HepG2 (cell line): ENCODE results near the gene CEBPG. TPM values are rescaled to one million over a fixed set of nuclear protein-coding genes. Genes with fewer than 3 reads are reported as not detected.

Experiments
- ATAC-seq: fragments of 200-7000 bp; cut with Tn5 transposase; 3 replicates; pipeline ENCODE4 v1.9.1; 2020; ENCODE audit warnings: mild to moderate bottlenecking, moderate library complexity
- BruUV-seq: library from RNA; stranded (reverse); fragments of 400-500 nt; replicated peaks from 2 replicates; lab custom pipeline; 2021; lab: Mats Ljungman, UMichigan
- CTCF ChIA-PET: fragments of 300-600 bp; formaldehyde crosslinking; extraction: SDS; loops from one replicate; lab custom pipeline; 2021; ENCODE audit warnings: low total read pairs, inconsistent platforms, low intra/inter-chr PET ratio; lab: Yijun Ruan, JAX
- POLR2A ChIA-PET: fragments of 350-600 bp; sonication (Branson Sonifier 250); formaldehyde crosslinking; loops from one replicate; lab custom pipeline; 2020; ENCODE audit warnings: antibody characterized with exemption, inconsistent platforms; lab: Yijun Ruan, JAX
- DNase-seq: peaks from one replicate; pipeline ENCODE4 v3.0.0-alpha.2; 2015; ENCODE audit warnings: low spot score
- FAIRE-seq: peaks from 3 replicates; lab custom pipeline; 2011; peaks lifted over from hg19 to GRCh38; lab: Jason Lieb, UNC
- H2AFZ ChIP-seq: one replicate; pipeline ENCODE4 v1.6.1; 2011; ENCODE audit warnings: low read length, inconsistent platforms
- H3K27ac ChIP-seq: fragments of 300-600 bp; 3 replicates; pipeline ENCODE4 v1.8.0; 2011; ENCODE audit warnings: mixed run types, mild to moderate bottlenecking, mixed read lengths, low read length, inconsistent platforms; ENCODE audit not compliant: insufficient read depth; ENCODE audit errors: extremely low read length
- H3K27me3 ChIP-seq, 2 experiments: fragments of 200-600 bp in 1 of 2; 2 replicates in 1 of 2; 3 replicates in 1 of 2; pipeline versions ENCODE4 v1.6.0 to v1.8.0; 2011; ENCODE audit warnings: low read length in 2 of 2, mild to moderate bottlenecking in 2 of 2, moderate library complexity in 2 of 2, inconsistent platforms in 1 of 2; ENCODE audit not compliant: insufficient read depth in 2 of 2, control insufficient read depth in 1 of 2
- H3K36me3 ChIP-seq, 2 experiments: fragments of 200-600 bp in 1 of 2; replicated peaks in 1 of 2; 2 replicates in 1 of 2; 3 replicates in 1 of 2; pipeline versions ENCODE4 v1.5.1 to v1.8.0; 2011; ENCODE audit warnings: low read length in 2 of 2, inconsistent platforms in 1 of 2; ENCODE audit not compliant: insufficient read depth in 2 of 2, control insufficient read depth in 1 of 2
- H3K4me1 ChIP-seq: 2 replicates; pipeline ENCODE4 v1.5.1; 2012; ENCODE audit warnings: low read length, inconsistent platforms; ENCODE audit not compliant: insufficient read depth
- H3K4me2 ChIP-seq: 2 replicates; pipeline ENCODE4 v1.6.0; 2011; ENCODE audit warnings: low read depth, low read length, inconsistent platforms
- H3K4me3 ChIP-seq, 3 experiments: fragments of 200-600 bp in 1 of 3; sonication (generic), shearing (Covaris generic) in 1 of 3; replicated peaks in 1 of 3; 2 replicates each; pipeline ENCODE4 v1.5.1; 2011 to 2016; ENCODE audit warnings: low read length in 3 of 3, inconsistent platforms in 2 of 3, low read depth in 2 of 3, mild to moderate bottlenecking in 2 of 3, control low read depth in 1 of 3, mixed read lengths in 1 of 3; ENCODE audit not compliant: insufficient read depth in 1 of 3
- H3K79me2 ChIP-seq: one replicate; pipeline ENCODE4 v1.6.1; 2011; ENCODE audit warnings: low read length, inconsistent platforms; ENCODE audit not compliant: insufficient read depth
- H3K9ac ChIP-seq: 2 replicates; pipeline ENCODE4 v1.6.0; 2011; ENCODE audit warnings: mild to moderate bottlenecking, low read depth, low read length, inconsistent platforms; ENCODE audit not compliant: insufficient read depth
- H3K9me3 ChIP-seq: 2 replicates; pipeline ENCODE4 v1.5.1; 2012; ENCODE audit warnings: mild to moderate bottlenecking, low read length
- H4K20me1 ChIP-seq: 2 replicates; pipeline ENCODE4 v1.6.0; 2011; ENCODE audit warnings: inconsistent platforms, mild to moderate bottlenecking, low read length, moderate library complexity; ENCODE audit not compliant: insufficient read depth
- ATAD3A ChIP-seq: sonication (generic); formaldehyde crosslinking; IDR thresholded peaks from 2 replicates; pipeline ENCODE4 v1.4.0; 2020; ENCODE audit warnings: missing genetic modification reagents
- DR1 ChIP-seq: sonication (generic); formaldehyde crosslinking; IDR thresholded peaks from 2 replicates; pipeline ENCODE4 v1.8.0; 2021; ENCODE audit warnings: mild to moderate bottlenecking, missing genetic modification reagents, inconsistent platforms
- MTF2 ChIP-seq: sonication (generic); formaldehyde crosslinking; IDR thresholded peaks from 2 replicates; pipeline ENCODE4 v1.5.0; 2020; ENCODE audit warnings: missing genetic modification reagents, borderline replicate concordance
- PBX3 ChIP-seq: sonication (generic); formaldehyde crosslinking; IDR thresholded peaks from 2 replicates; pipeline ENCODE4 v1.8.1; 2023; ENCODE audit warnings: missing genetic modification reagents, inconsistent platforms, borderline replicate concordance
- SOX5 ChIP-seq: IDR thresholded peaks from 2 replicates; pipeline ENCODE4 v1.6.1; 2016; ENCODE audit warnings: borderline replicate concordance
- TGIF2 ChIP-seq: IDR thresholded peaks from 2 replicates; pipeline ENCODE4 v1.6.1; 2016; ENCODE audit warnings: control low read depth, missing compliant biosample characterization
- ZBTB21 ChIP-seq: sonication (generic); formaldehyde crosslinking; IDR thresholded peaks from 2 replicates; pipeline ENCODE4 v1.4.0; 2020; ENCODE audit warnings: missing genetic modification reagents
- ZBTB7B ChIP-seq: sonication (generic); formaldehyde crosslinking; IDR thresholded peaks from 2 replicates; pipeline ENCODE4 v1.4.0; 2020; ENCODE audit warnings: missing genetic modification reagents
- ZMYM2 ChIP-seq: sonication (generic); formaldehyde crosslinking; IDR thresholded peaks from 2 replicates; pipeline ENCODE4 v1.8.0; 2022; ENCODE audit warnings: mild to moderate bottlenecking, missing genetic modification reagents
- ZNF414 ChIP-seq: sonication (generic); formaldehyde crosslinking; IDR thresholded peaks from 2 replicates; pipeline ENCODE4 v1.5.0; 2020; ENCODE audit warnings: missing genetic modification reagents
- WGBS: methylation state at CpG from one replicate; pipeline ENCODE4 v1.1.6; 2017; ENCODE audit warnings: low lambda C conversion rate; 5-methylcytosine and 5-hydroxymethylcytosine counted together
- in situ Hi-C: cut with HindIII; loops from 2 replicates; pipeline ENCODE4 v1.10.0; 2017; ENCODE audit warnings: low pct_unique_long_range_greater_than_20kb; ENCODE audit not compliant: extremely low pct_ligation_motif_present
- intact Hi-C: fragments of 100-400 bp; cut with micrococcal nuclease; formaldehyde crosslinking; loops from one replicate; pipeline ENCODE4 v1.10.0; 2022; ENCODE audit not compliant: unreplicated experiment
- polyA plus RNA-seq, 8 experiments: library from polyadenylated mRNA; depleted of rRNA in 3 of 8; stranded (reverse) in 7 of 8; unstranded in 1 of 8; fragments of >200 nt; fragmentation: Illumina TruSeq in 4 of 8; extraction: Trizol in 4 of 8; gene quantifications; 2 replicates each; pipeline versions ENCODE4 v1.2.1 to v1.2.3, GENCODE V29; 2011 to 2016; ENCODE audit warnings: low read depth in 4 of 8, missing spikeins in 1 of 8, mixed read lengths in 1 of 8; ENCODE audit not compliant: insufficient read depth in 1 of 8
- total RNA-seq, 5 experiments: library from RNA; depleted of rRNA; stranded (reverse); fragments of >200 nt; fragmentation: Illumina TruSeq; extraction: Trizol; gene quantifications; 2 replicates each; pipeline ENCODE4 v1.2.3, GENCODE V29; 2016; ENCODE audit warnings: low read depth in 1 of 5
- TF ChIP-seq, protein P1 (sequence below): sonication (generic); formaldehyde crosslinking; IDR thresholded peaks from 2 replicates; pipeline ENCODE4 v1.5.0; 2020; ENCODE audit warnings: missing genetic modification reagents
- TF ChIP-seq, protein P2 (sequence below): sonication (generic); formaldehyde crosslinking; IDR thresholded peaks from 2 replicates; pipeline ENCODE4 v1.8.1; 2023; ENCODE audit warnings: mild to moderate bottlenecking, inconsistent platforms, moderate library complexity, missing genetic modification reagents, borderline replicate concordance
- TF ChIP-seq, protein P3 (sequence below): IDR thresholded peaks from 2 replicates; pipeline ENCODE4 v1.6.1; 2018; ENCODE audit warnings: missing genetic modification reagents

The CEBPG gene
- total and polyA plus RNA-seq, 2 of the 13 experiments (the other 11 are each of a cell fraction or from before 2014, with no cell fraction given) = 25.7 to 34.3 TPM

DNA sequence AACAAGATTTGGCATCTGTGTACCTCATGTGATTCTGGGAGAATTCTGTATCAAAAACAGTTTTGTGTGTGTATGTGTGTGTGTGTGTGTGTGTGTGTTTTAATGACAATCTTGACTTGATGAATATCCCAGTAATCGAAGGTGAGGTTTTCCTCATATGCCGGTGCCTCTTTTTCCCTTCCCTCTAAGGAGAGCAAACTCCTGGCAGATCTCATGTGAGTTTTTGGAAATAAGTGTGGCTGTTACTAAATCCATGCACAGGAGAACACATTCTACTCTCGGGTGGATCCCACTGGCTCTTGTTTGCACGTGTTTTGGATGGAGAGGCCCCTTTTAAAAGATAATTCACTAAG lies 29.0 kb upstream of the CEBPG start:
- Histone ChIP-seq H4K20me1 (no peaks in the 10 kb centered on the region), H2AFZ (no peak overlapping the region), H3K9ac (no peak overlapping the region), H3K4me3 (no peak overlapping the region), H3K4me1 (peaks cover 40% of the 10 kb centered on the region), H3K9me3 (no peaks in the 10 kb centered on the region), H3K4me2 (no peak overlapping the region), H3K27ac (no peak overlapping the region), H3K79me2 (no peaks in the 10 kb centered on the region), H3K27me3 (no peaks in the 10 kb centered on the region), H3K36me3 (no peaks in the 10 kb centered on the region)
- in situ Hi-C loops = no loop called here
- POLR2A ChIA-PET = no interaction called here
- no TSS peak for BruUV-seq
- intact Hi-C loops = no loop called here
- TF ChIP-seq SOX5 (CRISPR knock-in tag) (no peak), ZNF414 (no peak), ATAD3A (CRISPR knock-in tag) (no peak), ZMYM2 (no peak), ZBTB21 (CRISPR knock-in tag) (no peak), PBX3 (CRISPR knock-in tag) (no peak), MTF2 (CRISPR knock-in tag) (no peak), DR1 (CRISPR knock-in tag) (no peak), ZBTB7B (CRISPR knock-in tag) (no peak), TGIF2 (no peak)
- TF ChIP-seq, protein P1, sequence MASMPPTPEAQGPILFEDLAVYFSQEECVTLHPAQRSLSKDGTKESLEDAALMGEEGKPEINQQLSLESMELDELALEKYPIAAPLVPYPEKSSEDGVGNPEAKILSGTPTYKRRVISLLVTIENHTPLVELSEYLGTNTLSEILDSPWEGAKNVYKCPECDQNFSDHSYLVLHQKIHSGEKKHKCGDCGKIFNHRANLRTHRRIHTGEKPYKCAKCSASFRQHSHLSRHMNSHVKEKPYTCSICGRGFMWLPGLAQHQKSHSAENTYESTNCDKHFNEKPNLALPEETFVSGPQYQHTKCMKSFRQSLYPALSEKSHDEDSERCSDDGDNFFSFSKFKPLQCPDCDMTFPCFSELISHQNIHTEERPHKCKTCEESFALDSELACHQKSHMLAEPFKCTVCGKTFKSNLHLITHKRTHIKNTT (CRISPR knock-in tag) = no peak
- TF ChIP-seq, protein P2, sequence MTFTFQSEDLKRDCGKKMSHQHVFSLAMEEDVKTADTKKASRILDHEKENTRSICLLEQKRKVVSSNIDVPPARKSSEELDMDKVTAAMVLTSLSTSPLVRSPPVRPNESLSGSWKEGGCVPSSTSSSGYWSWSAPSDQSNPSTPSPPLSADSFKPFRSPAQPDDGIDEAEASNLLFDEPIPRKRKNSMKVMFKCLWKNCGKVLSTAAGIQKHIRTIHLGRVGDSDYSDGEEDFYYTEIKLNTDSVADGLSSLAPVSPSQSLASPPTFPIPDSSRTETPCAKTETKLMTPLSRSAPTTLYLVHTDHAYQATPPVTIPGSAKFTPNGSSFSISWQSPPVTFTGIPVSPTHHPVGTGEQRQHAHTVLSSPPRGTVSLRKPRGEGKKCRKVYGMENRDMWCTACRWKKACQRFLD (CRISPR knock-in tag) = no peak
- TF ChIP-seq, protein P3, sequence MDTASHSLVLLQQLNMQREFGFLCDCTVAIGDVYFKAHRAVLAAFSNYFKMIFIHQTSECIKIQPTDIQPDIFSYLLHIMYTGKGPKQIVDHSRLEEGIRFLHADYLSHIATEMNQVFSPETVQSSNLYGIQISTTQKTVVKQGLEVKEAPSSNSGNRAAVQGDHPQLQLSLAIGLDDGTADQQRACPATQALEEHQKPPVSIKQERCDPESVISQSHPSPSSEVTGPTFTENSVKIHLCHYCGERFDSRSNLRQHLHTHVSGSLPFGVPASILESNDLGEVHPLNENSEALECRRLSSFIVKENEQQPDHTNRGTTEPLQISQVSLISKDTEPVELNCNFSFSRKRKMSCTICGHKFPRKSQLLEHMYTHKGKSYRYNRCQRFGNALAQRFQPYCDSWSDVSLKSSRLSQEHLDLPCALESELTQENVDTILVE (CRISPR knock-in tag) = no peak
- CTCF ChIA-PET = no interaction called here
- ATAC-seq (no peak), DNase-seq (no peak), FAIRE-seq (no peak)
- WGBS = 43% methylated on average over 4 of the region's 4 CpGs
